ENCODE measurements around the gene KLRC4. TPM values are rescaled to one million over a fixed set of nuclear protein-coding genes. Genes with fewer than 3 reads are reported as not detected.
A peak's percentile ranks its signal among the peaks of the same experiment; 100 is the strongest.
"Not testable (repeated sequence)": the region's sequence is repeated elsewhere in the genome, so short reads cannot be mapped to it uniquely, and the experiment has no call there.

KLRC4 gene
- total RNA-seq, 1 donor from 2014 or later, result 1.9 TPM

DNA sequence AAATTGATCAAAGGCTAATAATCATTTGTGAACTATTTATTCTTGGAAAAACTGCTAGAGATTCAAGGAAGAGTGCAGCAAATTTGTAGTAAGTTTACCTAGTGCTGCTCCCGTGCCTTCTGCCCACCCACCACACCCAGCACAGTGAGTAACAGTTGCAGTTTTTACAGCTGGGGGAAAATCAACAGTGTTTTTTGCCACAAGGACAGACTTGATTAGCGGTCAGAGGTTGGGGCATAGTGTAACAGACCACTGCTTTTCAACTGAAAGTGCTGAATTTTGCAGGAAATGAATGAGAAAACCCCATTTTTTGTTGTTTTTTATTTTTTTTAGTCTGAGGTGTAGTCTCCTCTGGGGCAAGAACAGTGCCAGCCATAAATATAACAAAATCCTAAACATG, 12.3 kb downstream of the KLRC4 start:
- Histone ChIP-seq H3K27me3 (no peaks in the 10 kb centered on the region), H3K36me3 (no peaks in the 10 kb centered on the region), H3K4me3 (no peak overlapping the region), H3K9me3 (no peaks in the 10 kb centered on the region), H3K27ac (no peak overlapping the region), H3K4me1 (peaks cover 9% of the 10 kb centered on the region)
- DNase-seq (no peak), ATAC-seq (no peak)
- TF ChIP-seq, protein P1, sequence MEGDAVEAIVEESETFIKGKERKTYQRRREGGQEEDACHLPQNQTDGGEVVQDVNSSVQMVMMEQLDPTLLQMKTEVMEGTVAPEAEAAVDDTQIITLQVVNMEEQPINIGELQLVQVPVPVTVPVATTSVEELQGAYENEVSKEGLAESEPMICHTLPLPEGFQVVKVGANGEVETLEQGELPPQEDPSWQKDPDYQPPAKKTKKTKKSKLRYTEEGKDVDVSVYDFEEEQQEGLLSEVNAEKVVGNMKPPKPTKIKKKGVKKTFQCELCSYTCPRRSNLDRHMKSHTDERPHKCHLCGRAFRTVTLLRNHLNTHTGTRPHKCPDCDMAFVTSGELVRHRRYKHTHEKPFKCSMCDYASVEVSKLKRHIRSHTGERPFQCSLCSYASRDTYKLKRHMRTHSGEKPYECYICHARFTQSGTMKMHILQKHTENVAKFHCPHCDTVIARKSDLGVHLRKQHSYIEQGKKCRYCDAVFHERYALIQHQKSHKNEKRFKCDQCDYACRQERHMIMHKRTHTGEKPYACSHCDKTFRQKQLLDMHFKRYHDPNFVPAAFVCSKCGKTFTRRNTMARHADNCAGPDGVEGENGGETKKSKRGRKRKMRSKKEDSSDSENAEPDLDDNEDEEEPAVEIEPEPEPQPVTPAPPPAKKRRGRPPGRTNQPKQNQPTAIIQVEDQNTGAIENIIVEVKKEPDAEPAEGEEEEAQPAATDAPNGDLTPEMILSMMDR (IDR thresholded peaks at IDR 0.05), result no peak
- intact Hi-C loops (cut with DNase I), result no loop called here

DNA sequence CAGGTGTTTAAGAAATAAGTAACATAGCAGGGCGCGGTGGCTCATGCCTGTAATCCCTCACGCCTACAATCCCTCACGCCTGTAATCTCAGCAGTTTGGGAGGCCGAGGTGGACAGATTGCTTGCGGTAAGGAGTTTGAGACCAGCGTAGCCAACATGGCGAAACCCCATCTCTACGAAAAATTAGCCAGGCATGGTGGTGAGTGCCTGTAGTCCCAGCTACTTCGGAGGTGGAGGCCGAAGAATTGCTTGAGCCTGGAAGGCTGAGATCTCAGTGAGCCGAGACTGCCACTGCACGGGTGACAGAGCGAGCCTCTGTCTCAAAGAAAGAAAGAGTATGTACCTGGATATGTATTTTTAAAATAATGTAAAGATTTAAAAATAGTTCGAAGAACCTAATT, 13.4 kb downstream of the KLRC4 start:
- DNase-seq; H3K4me3 ChIP-seq; H3K9me3 ChIP-seq; H3K27me3 ChIP-seq; ATAC-seq; H3K36me3 ChIP-seq; H3K27ac ChIP-seq; intact Hi-C loops (cut with DNase I): not testable (repeated sequence)
- peaks cover 16% of the 10 kb centered on the region for H3K4me1 ChIP-seq

DNA sequence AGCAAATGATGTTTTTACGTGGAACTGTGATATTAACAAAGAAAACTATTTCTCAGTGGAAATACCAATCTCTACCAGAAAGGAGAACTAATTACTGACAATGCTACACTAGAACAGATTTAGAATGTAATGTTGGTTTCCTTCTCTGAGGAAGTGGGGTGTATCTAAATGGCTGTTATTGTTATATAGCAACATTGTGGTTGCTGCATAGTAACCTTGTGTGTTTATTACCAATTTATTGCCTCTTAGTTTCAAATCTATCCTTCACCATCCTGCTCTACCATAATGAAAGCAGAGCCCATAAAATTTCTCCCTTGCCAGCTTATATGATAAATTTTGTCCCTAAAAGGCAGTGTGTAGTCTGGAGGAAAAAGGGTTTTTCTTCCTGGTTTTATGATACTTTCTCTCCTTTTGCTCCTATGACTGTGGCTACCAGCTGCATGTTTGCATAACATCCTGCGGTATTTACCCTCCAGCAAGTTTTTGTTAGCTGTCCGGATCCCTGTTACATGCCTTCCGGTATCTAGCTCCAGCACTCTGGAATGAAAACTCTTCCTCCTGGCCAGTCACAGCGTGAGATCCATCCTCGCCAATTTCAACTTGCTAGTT, 14.1 kb downstream of the KLRC4 start:
- peaks cover 16% of the 10 kb centered on the region for H3K4me1 ChIP-seq
- no peaks in the 10 kb centered on the region for H3K36me3 ChIP-seq
- TF ChIP-seq, protein P1 (IDR thresholded peaks at IDR 0.05), result no peak
- intact Hi-C loops (cut with DNase I), result no loop called here
- no peaks in the 10 kb centered on the region for H3K9me3 ChIP-seq
- peak overlapping the region; percentile 74 for H3K27ac ChIP-seq
- ATAC-seq (peak; percentile 87), DNase-seq (no peak)
- no peaks in the 10 kb centered on the region for H3K27me3 ChIP-seq
- no peak overlapping the region for H3K4me3 ChIP-seq

DNA sequence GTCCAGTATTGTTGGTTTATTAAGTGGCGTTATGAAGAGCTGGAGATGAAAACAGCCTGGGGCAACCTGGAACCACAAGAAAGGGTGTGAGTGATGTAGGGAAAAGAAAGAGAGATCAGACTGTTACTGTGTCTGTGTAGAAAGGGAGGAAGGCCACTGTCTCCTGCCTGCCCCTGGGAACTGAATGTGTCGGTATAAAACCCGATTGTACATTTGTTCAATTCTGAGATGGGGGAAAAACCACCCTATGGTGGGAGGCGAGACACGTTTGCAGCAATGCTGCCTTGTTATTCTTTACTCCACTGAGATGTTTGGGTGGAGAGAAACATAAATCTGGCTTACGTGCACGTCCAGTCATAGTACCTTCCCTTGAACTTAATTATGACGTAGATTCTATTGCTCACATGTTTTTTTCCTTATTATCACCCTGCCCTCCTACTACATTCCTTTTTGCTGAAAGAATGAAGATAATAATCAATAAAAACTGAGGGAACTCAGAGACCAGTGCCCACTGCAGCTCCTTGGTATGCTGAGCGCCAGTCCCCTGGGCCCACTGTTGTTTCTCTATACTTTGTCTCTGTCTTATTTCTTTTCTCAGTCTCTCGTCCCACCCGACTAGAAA, 14.9 kb downstream of the KLRC4 start:
- DNase-seq; intact Hi-C loops (cut with DNase I); H3K4me3 ChIP-seq; ATAC-seq; H3K27me3 ChIP-seq; H3K9me3 ChIP-seq; H3K36me3 ChIP-seq: not testable (repeated sequence)
- H3K4me1 ChIP-seq, result peaks cover 16% of the 10 kb centered on the region
- peak overlapping the region; percentile 74 for H3K27ac ChIP-seq

DNA sequence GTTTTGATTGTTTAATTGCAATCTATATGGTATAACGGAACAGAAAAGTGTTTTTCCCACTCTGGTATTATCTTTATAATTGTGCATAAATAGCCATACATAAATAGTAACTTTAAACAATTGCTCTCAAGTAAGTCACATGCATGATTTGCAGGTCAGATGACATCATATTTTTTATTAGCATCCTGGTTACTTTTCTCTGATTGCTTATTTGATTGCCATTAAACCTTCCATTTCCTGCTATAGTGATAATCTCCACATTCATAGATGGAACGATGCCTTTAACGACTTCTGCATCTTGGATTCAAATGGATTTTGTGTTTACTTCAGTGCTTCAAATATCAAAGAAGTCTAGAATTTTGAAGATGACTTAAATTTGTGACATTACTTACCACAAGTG, 16.3 kb downstream of the KLRC4 start:
- intact Hi-C loops (cut with DNase I), result no loop called here
- Histone ChIP-seq H3K27ac (no peak overlapping the region), H3K4me1 (peaks cover 16% of the 10 kb centered on the region), H3K4me3 (no peak overlapping the region), H3K27me3 (no peaks in the 10 kb centered on the region), H3K9me3 (no peaks in the 10 kb centered on the region), H3K36me3 (no peaks in the 10 kb centered on the region)
- TF ChIP-seq, protein P1 (IDR thresholded peaks at IDR 0.05), result no peak
- no peak for ATAC-seq
- DNase-seq, result no peak

DNA sequence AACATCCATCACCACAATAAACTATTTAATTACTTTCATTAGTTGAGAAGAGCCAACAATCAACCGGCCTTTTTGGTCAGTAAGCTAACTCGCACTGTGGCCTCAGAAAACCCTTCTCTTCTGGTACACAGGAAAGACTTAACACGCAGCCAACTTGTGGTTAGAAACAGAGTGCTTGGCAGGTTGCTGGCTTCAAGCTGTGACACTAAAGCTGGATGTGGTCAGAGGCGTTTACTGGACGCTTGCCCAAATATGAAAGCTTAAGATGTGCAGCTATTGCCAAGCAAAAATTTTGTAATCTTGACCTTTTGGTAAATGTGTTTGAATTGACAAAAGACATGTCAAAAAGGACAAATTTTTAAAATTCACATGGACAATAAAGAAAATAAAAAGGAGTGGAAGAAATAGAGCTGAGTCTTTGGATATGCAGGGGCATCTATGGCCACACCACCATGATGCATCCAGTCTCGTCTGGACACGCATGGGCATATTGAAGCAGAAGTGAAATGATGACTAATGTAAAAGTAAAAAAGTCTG, 17.1 kb downstream of the KLRC4 start:
- no peak overlapping the region for H3K4me3 ChIP-seq
- DNase-seq, result no peak
- no peak overlapping the region for H3K27ac ChIP-seq
- peaks cover 16% of the 10 kb centered on the region for H3K4me1 ChIP-seq
- TF ChIP-seq, protein P1 (IDR thresholded peaks at IDR 0.05), result no peak
- no peaks in the 10 kb centered on the region for H3K9me3 ChIP-seq
- no peaks in the 10 kb centered on the region for H3K36me3 ChIP-seq
- peak; percentile 90 for ATAC-seq
- H3K27me3 ChIP-seq, result no peaks in the 10 kb centered on the region
- intact Hi-C loops (cut with DNase I), result no loop called here

DNA sequence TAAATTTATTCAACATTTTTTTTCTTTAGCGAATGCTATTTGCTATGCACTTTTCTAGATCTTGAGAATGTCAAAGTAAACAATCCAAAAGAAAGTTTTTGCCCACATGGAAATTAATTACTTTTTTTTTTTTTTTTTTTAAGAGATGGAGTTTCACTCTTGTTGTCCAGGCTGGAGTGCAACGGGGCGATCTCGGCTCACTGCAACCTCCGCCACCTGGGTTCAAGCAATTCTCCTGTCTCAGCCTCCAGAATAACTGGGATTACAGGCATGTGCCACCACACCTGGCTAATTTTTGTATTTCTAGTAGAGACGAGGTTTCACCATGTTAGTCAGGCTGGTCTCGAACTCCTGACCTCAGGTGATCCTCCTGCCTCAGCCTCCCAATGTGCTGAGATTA, 18.6 kb downstream of the KLRC4 start:
- H3K4me1 ChIP-seq, result peaks cover 15% of the 10 kb centered on the region
- H3K27me3 ChIP-seq; H3K36me3 ChIP-seq; DNase-seq; H3K4me3 ChIP-seq; ATAC-seq; H3K27ac ChIP-seq; intact Hi-C loops (cut with DNase I); H3K9me3 ChIP-seq: not testable (repeated sequence)
